PC-9 (cell line): ENCODE results near the gene MUSK.

ENCODE experiments used
- CTCF ChIP-seq: fragments of 200-600 bp; sonication (generic); conservative IDR thresholded peaks from 2 replicates; pipeline ENCODE4 v1.6.1; 2017; ENCODE audit warnings: mixed run types, antibody characterized with exemption, mild to moderate bottlenecking, moderate library complexity
- EZH2 ChIP-seq: fragments of 200-600 bp; sonication (generic); IDR thresholded peaks from 2 replicates; pipeline ENCODE4 v1.8.0; 2017; ENCODE audit warnings: antibody characterized with exemption, low read depth

GRCh38 chr9:110758201-110758600 lies 89.6 kb downstream of the MUSK start:
- TF ChIP-seq CTCF (no peak), EZH2 (no peak)
